Measurements from ENCODE around the gene ARHGAP25.

The ARHGAP25 gene

GRCh38 chr2:68743531-68743930, 8.9 kb downstream of the ARHGAP25 start:
- no peak for DNase-seq

DNA sequence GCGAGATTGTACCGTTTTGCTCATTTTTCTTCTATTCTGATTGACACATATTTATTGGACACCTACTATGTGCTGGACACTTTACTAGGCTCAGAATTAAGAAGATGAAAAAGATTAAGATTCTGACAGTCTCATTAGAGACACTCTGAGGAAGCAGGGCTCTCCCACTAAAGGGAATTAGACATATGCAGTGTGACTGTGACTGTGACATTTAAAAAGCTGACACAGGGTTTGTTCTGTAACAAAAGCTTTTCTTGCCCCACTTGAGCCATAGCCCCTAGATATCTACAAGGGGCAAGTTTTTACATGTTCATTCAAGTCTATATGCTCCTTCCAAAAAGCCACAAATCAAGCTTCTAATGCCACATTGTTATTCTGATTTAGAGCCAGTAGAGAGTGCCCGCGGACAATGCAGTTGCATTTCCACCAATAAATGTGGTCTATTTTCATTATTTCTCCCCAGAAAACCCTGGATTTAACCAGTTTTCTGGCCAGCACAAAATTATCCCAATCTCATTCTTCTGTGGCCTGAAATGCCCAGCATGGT, 9.8 kb downstream of the ARHGAP25 start:
- no peak for DNase-seq

DNA sequence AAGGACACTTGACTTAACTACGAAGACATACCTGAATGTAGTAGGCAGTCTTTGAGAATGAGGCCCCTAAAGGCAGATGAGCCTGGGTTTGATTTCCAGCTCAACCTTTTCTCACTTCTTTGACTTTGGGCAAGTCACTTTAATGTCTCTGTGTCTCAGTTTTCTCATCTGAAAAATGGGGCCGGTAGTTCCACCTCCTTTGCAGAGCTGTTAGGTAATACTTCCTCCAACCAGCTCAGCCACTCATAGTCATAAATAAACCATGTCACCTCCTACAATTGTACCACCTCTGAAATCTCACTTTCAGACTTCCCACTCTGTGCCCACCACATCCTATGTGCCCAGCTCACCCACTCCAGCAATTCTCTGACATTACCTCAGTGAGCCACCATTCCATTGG, 10.4 kb downstream of the ARHGAP25 start:
- DNase-seq: no peak

DNA sequence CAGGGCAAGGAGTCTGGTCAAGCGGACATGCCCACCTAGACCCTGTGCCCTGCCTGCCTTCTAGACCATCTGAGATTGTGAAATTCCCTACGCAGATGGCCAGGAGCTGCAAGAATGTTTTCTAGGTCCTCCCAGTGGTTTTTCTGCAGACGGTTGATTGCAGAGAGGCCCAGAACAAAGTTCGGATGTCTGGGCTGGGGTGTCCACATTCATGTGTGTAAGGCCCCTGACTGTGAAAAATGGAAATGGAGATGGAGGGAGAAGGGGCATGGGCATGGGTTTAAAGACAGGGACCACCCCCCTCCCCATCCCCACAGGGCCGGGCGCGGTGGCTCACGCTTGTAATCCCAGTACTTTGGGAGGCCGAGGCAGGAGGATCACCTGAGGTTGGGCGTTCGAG, 11.8 kb downstream of the ARHGAP25 start:
- no peak for DNase-seq

GRCh38 chr2:68747413-68747812, 12.8 kb downstream of the ARHGAP25 start:
- no peak for DNase-seq

- no peak for DNase-seq
Observed at GRCh38 chr2:68747900-68748299, 13.3 kb downstream of the ARHGAP25 start.

DNA sequence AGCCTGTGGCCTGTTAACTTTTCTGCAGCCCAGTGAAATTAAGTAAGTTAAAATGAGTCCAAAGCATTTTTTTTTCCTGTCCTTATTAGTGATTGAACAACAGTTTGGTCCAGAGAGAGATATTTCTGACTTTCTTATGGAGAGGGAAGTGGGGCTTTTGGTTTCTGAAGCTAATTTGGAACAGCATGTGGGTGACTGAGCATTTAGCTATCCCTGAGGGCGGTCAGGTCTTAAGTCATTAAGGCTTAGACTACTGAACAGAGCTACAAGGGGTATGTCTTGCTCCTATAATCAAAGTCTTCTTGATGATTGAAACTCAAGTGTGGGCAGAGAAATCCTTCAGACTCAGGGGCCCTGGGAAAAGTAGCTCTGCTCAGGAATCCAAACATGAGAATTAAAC, 14.0 kb downstream of the ARHGAP25 start:
- DNase-seq: no peak

DNA sequence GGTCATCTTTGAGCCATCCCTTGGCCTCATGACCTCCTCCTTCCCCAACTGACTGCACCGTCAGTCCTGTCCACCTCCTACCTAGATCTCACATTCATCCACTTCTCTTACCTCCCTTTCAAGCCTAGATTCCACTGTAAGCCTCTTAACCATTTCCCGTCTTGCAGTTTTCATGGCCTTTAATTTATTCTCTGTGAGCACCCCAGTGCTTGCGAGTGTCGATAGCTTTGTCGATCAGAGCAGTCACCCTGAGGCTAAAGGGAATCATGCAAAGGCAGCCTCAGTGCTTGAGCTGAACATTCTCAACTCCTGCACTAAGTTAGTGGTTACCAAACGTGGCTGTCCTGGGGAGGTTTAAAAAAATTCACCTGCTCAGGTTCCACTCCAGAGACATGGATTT, 14.7 kb downstream of the ARHGAP25 start:
- DNase-seq: no peak

DNA sequence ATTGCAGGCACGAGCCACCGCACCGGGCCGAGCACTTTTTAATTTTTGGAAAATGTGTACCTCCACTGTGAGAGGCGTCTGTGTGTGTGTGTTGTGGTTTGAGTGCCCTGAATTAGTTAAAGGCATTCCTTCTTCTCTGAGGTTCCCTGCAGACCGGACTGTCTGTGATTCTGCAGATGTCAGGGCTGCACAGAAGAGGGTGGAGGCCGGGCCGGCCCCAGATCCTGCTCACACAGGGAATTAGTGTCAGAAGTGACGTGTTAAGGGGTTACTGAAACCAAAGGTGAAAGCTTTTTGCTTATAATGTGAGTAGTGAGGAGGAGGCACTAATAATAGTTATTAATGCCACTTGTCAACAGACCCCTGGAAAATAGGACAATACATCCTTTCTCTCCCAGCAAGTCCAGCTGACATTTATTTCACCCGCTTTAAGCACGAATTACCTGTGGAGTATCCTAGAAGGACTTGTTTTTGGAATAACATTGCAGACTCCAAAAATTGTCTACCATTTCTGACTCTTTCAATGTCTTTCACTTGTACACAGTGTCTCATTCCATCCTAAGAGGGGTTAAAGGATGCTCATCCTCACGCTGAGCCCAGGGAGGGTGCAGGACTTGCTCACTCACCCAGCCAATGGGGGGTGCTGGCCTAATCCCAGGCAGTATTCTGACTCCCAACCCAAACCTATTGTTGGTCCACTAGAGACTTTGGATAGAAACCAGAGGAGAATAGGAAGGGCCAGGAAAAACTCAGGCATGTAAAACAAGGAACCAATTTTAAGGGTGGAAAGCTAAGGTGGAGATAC, 16.2 kb downstream of the ARHGAP25 start:
- DNase-seq: no peak

- peak; percentile 87 to 88 for DNase-seq
Observed at GRCh38 chr2:68751397-68752339, 17.1 kb downstream of the ARHGAP25 start.

DNA sequence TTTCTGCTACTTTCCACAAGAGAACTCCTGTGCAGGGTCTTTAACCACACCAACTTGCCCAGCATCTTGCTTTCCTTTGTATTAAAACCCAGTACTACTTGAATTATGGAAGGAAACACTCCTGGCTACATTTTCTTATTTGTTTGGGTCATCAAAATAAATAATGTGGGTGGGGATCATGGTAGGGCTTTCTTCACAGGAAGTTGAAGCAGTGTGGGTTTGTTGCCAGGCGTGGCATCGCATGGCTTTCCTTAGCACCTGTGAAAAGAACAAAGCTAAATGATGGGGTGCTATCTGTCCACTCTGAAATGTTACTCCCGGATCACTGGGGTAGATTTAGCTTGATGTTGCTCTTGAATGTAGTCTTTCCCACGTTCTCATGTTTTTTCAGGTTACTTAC, 18.7 kb downstream of the ARHGAP25 start:
- no peak for DNase-seq

GRCh38 chr2:68755071-68755470, 20.5 kb downstream of the ARHGAP25 start:
- DNase-seq: no peak

DNA sequence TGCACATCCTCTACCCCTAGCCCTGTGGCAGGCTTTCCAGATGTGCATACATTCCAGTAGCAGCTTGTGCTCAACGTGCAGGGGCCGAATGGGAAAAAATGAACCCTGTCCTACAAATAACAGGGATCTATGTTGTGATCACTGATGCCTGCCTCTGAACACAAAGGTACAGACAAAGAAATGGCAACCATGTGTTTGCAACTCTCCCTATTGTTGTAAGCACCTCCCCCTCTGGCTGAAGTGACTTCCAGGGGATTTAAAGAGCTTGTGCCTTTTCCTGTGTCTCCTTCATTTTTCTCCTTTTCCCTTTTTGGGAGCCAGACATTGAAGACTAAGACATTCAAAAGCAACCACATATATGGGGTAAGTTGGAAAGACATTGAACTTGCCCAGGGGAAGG, 21.6 kb downstream of the ARHGAP25 start:
- DNase-seq: no peak

GRCh38 chr2:68757081-68757480, 22.5 kb downstream of the ARHGAP25 start:
- no peak for DNase-seq

DNA sequence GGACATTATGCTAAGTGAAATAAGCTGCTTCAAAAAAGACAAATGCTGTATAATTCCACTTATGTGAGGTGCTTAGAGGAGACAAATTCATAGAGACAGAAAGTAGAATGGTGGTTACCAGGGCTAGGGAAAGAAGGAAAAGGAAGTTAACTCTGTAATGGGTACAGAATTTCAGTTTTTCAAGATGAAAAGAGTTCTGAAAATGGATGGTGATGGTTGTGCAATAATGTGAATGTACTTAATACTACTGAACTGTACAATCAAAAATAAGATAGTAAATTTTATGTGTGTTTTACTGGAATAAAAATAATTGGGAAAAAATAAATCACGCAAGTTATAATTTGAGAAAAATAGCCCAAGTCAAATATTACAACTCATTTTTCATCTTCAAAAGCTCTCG, 27.5 kb downstream of the ARHGAP25 start:
- no peak for DNase-seq

DNA sequence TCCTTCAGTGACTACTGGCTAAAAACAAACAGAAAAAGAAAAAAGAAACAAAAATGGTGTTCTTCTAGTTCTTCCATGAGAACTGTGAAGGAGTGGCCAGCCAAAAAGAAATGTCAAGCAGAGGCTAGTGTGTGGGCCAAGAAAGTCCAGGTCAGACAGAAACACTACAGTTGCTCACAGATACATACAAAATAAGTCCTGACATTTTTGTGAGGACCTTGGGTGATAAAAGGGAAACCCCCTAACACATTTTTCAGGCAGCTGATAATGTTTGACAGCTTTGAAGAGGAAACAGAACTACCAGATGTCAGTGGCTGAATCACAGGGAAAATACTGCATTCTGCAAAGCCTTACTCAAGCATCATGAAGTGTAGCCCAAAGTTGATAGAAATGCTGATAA, 28.1 kb downstream of the ARHGAP25 start:
- DNase-seq: no peak

DNA sequence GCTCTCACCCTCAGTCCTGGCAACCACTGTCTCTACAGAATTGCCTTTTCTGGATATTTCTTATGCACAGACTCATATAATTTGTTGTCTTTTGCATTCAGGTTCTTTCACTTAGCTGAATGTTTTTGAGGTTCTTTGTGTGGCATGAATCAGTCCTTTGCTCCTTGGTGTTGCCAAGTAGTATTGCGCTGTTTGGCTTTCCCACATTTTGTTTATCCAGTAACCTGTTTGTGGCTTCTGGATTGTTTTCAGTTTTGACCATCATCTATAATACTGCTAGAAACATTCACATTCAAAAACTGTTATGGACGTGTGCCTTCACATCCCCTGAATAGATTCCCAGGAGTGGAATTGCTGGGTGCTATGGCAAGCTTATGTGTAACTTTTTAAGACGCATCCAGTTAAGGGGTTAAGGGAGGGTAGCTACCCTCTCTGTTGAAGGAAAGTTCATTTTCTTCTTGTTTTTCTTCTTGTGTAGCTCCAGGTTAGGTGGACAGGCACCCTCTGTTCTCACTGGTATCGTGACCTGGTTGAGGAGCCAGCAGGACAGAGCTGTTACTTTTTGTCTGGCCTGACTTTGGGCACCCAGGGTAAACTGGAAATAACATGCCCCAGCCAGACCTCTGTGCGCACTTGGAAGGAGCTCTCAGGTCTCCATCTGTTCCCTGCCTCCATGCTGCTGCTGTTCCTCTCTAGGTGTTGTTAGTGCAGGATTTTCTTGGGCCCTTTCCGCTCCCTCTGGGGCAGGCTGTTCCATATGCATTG, 29.6 kb downstream of the ARHGAP25 start:
- no peak for DNase-seq

- no peak for DNase-seq
Observed at GRCh38 chr2:68764806-68765311, 30.2 kb downstream of the ARHGAP25 start.

DNA sequence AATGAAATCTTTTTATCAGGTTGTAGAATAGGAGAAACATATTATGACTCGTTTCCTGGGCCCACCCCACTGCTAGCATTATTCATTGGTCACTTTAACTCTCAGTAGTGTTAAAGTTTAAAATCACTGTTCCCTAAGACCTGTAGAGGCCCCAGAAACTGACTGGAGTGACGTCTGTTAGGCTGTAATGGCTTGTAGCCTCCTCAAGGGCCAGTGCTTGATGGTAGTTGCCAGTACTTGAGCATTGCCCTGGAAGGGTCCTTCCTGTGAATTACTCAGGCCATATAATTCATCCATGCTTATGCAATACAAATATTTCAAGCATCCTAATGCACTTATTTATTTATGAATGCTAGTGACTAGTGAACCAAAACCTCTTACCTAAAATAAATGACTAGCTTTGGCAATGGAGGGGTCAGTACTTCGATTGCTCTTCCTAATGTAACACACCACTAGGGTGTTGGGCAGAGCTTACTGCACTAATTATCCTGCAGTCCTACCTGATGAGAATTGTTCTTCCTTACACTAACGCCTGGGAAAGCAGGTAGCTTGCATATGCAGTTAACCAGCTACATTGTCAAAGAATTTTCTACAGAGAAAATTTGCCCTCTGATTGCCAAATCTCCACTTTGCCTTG, 31.2 kb downstream of the ARHGAP25 start:
- DNase-seq: no peak

DNA sequence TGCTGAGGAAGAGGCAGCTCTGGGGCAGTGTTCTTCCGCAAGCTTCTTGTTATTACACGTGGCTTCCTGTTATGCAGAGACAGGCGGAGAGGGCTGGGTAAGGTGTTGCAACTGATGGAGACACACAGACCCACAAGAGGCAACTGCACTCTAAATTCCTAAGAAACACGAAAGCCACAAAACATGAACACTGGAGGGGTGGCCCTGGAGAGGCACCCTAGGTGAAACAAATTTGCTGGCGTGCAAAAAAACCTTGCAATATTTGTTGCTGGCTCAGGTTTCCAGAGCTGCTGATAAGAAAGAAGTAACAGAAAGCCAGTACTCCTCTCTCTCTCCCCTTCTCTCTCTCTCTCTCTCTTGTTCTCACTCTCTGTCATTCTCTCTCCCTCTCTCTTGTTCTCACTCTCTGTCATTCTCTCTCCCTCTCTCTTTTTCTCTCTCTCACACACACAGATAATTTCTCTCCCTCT, 31.8 kb downstream of the ARHGAP25 start:
- DNase-seq: no peak

GRCh38 chr2:68767031-68767961, 32.7 kb downstream of the ARHGAP25 start:
- DNase-seq: no peak

Data from NCI-H2081 (cell line).